ENCODE measurements around the gene RAD51B. TPM values are rescaled to one million over a fixed set of nuclear protein-coding genes. Genes with fewer than 3 reads are reported as not detected.

RAD51B gene
- total and polyA plus RNA-seq, 4 donors: 2.5 to 95.0 (median 9.6) TPM

DNA sequence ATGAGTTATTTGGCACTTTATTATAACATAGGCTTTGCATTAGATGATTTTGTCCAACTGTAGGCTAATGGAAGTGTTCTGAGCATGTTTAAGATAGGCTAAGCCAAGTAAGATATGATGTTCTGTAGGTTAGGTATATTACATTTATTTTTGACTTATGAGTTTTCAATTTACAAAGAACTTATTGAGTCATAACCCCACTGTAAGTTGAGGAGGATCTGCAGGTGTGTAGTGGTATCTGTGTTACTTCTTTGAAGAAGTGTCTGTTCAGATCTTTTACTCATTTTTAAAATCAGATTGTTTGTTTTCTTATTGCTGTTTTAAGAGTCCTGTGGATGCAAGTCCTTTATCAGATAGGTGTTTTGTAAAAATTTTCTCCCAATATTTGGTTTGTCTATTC, 329.2 kb downstream of the RAD51B start:
- TF ChIP-seq, protein P1, sequence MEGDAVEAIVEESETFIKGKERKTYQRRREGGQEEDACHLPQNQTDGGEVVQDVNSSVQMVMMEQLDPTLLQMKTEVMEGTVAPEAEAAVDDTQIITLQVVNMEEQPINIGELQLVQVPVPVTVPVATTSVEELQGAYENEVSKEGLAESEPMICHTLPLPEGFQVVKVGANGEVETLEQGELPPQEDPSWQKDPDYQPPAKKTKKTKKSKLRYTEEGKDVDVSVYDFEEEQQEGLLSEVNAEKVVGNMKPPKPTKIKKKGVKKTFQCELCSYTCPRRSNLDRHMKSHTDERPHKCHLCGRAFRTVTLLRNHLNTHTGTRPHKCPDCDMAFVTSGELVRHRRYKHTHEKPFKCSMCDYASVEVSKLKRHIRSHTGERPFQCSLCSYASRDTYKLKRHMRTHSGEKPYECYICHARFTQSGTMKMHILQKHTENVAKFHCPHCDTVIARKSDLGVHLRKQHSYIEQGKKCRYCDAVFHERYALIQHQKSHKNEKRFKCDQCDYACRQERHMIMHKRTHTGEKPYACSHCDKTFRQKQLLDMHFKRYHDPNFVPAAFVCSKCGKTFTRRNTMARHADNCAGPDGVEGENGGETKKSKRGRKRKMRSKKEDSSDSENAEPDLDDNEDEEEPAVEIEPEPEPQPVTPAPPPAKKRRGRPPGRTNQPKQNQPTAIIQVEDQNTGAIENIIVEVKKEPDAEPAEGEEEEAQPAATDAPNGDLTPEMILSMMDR (IDR thresholded peaks at IDR 0.05; ENCODE audit: control extremely low read depth, extremely low read depth): no peak
- H3K4me3 ChIP-seq: no peak overlapping the region
- DNase-seq (no peak), ATAC-seq (ENCODE audit: insufficient read depth, low FRiP score) (no peak)
- no peaks in the 10 kb centered on the region for H3K27me3 ChIP-seq (ENCODE audit: control insufficient read depth in 3 of 3, insufficient read depth in 3 of 3, low read length in 2 of 3)
- peaks cover 0 to 19% (median 3%) of the 10 kb centered on the region in 5 donors for H3K4me1 ChIP-seq (ENCODE audit: control insufficient read depth in 5 of 5, insufficient read depth in 5 of 5, low read length in 5 of 5)
- H3K9me3 ChIP-seq (ENCODE audit: control insufficient read depth in 4 of 4, insufficient read depth in 3 of 4, low read length in 3 of 4): peaks cover 0 to 9% (median 1%) of the 10 kb centered on the region in 4 donors
- peaks cover 0 to 4% (median 0%) of the 10 kb centered on the region in 4 donors for H3K36me3 ChIP-seq (ENCODE audit: control insufficient read depth in 4 of 4, insufficient read depth in 4 of 4, low read length in 4 of 4)
- H3K9ac ChIP-seq (ENCODE audit: insufficient read depth in 1 of 2, low read length in 2 of 2): no peak overlapping the region
- H3K27ac ChIP-seq (ENCODE audit: low read depth in 1 of 2, low read length in 1 of 2): no peak overlapping the region

GRCh38 chr14:68153275-68153674, 333.7 kb downstream of the RAD51B start:
- WGBS, 2 donors: 63 to 71% methylated on average over 1 of the region's 1 CpG
- H3K9ac ChIP-seq (ENCODE audit: insufficient read depth in 1 of 2, low read length in 2 of 2): no peak overlapping the region
- H3K27me3 ChIP-seq (ENCODE audit: control insufficient read depth in 3 of 3, insufficient read depth in 3 of 3, low read length in 2 of 3): no peaks in the 10 kb centered on the region
- H3K27ac ChIP-seq (ENCODE audit: low read depth in 1 of 2, low read length in 1 of 2): no peak overlapping the region
- no peak for ATAC-seq (ENCODE audit: insufficient read depth, low FRiP score)
- peaks cover 0 to 12% (median 0%) of the 10 kb centered on the region in 5 donors for H3K4me1 ChIP-seq (ENCODE audit: control insufficient read depth in 5 of 5, insufficient read depth in 5 of 5, low read length in 5 of 5)
- peaks cover 0 to 3% (median 0%) of the 10 kb centered on the region in 4 donors for H3K36me3 ChIP-seq (ENCODE audit: control insufficient read depth in 4 of 4, insufficient read depth in 4 of 4, low read length in 4 of 4)
- DNase-seq: no peak
- no peak overlapping the region for H3K4me3 ChIP-seq
- H3K9me3 ChIP-seq (ENCODE audit: control insufficient read depth in 4 of 4, insufficient read depth in 3 of 4, low read length in 3 of 4): peaks cover 0 to 10% (median 1%) of the 10 kb centered on the region in 4 donors
- TF ChIP-seq, protein P1 (IDR thresholded peaks at IDR 0.05; ENCODE audit: control extremely low read depth, extremely low read depth): no peak

DNA sequence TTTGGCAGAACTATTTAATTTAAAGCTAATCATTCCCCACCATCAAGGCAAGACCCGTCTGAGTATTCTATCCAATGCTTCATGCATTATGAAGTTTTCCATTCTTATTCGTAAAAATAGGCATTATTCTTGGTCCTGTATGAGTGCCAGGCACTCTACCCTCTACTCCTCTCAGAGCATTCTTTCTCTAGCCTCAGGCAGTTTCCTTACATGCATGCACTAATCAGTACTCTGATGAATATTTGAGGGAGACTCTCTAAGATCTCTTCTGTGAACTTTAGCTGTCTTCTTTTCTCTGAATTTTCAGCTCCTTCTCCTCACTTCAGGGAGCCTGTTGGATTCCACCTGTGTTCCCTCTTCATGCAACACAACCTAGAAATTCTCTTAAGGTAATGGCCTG, 334.7 kb downstream of the RAD51B start:
- Histone ChIP-seq H3K4me1 (ENCODE audit: control insufficient read depth in 5 of 5, insufficient read depth in 5 of 5, low read length in 5 of 5) (peaks cover 0 to 12% (median 0%) of the 10 kb centered on the region in 5 donors), H3K4me3 (no peak overlapping the region), H3K27ac (ENCODE audit: low read depth in 1 of 2, low read length in 1 of 2) (no peak overlapping the region), H3K9ac (ENCODE audit: insufficient read depth in 1 of 2, low read length in 2 of 2) (no peak overlapping the region), H3K36me3 (ENCODE audit: control insufficient read depth in 4 of 4, insufficient read depth in 4 of 4, low read length in 4 of 4) (no peaks in the 10 kb centered on the region), H3K9me3 (ENCODE audit: control insufficient read depth in 4 of 4, insufficient read depth in 3 of 4, low read length in 3 of 4) (peaks cover 0 to 6% (median 0%) of the 10 kb centered on the region in 4 donors), H3K27me3 (ENCODE audit: control insufficient read depth in 3 of 3, insufficient read depth in 3 of 3, low read length in 2 of 3) (no peaks in the 10 kb centered on the region)
- WGBS, 2 donors: 95 to 96% methylated on average over 2 of the region's 2 CpGs
- no peak for ATAC-seq (ENCODE audit: insufficient read depth, low FRiP score)
- no peak for DNase-seq
- TF ChIP-seq, protein P1 (IDR thresholded peaks at IDR 0.05; ENCODE audit: control extremely low read depth, extremely low read depth): no peak

- TF ChIP-seq, protein P1 (IDR thresholded peaks at IDR 0.05; ENCODE audit: control extremely low read depth, extremely low read depth): no peak
- 90 to 98% methylated on average over 1 of the region's 1 CpG for WGBS, 2 donors
- H3K27ac ChIP-seq (ENCODE audit: low read depth in 1 of 2, low read length in 1 of 2): no peak overlapping the region
- no peak for DNase-seq
- H3K9me3 ChIP-seq (ENCODE audit: control insufficient read depth in 4 of 4, insufficient read depth in 3 of 4, low read length in 3 of 4): peaks cover 0 to 2% (median 0%) of the 10 kb centered on the region in 4 donors
- H3K4me3 ChIP-seq: no peak overlapping the region
- H3K9ac ChIP-seq (ENCODE audit: insufficient read depth in 1 of 2, low read length in 2 of 2): no peak overlapping the region
- peaks cover 0 to 20% (median 0%) of the 10 kb centered on the region in 5 donors for H3K4me1 ChIP-seq (ENCODE audit: control insufficient read depth in 5 of 5, insufficient read depth in 5 of 5, low read length in 5 of 5)
- no peaks in the 10 kb centered on the region for H3K27me3 ChIP-seq (ENCODE audit: control insufficient read depth in 3 of 3, insufficient read depth in 3 of 3, low read length in 2 of 3)
- ATAC-seq (ENCODE audit: insufficient read depth, low FRiP score): no peak
- H3K36me3 ChIP-seq (ENCODE audit: control insufficient read depth in 4 of 4, insufficient read depth in 4 of 4, low read length in 4 of 4): no peaks in the 10 kb centered on the region
These were observed 338.4 kb downstream of the RAD51B start for GRCh38 chr14:68157971-68158371.
